ENCODE data around the gene NDUFB8.
"Not testable (repeated sequence)": the region's sequence is repeated elsewhere in the genome, so short reads cannot be mapped to it uniquely, and the experiment has no call there.

DNA sequence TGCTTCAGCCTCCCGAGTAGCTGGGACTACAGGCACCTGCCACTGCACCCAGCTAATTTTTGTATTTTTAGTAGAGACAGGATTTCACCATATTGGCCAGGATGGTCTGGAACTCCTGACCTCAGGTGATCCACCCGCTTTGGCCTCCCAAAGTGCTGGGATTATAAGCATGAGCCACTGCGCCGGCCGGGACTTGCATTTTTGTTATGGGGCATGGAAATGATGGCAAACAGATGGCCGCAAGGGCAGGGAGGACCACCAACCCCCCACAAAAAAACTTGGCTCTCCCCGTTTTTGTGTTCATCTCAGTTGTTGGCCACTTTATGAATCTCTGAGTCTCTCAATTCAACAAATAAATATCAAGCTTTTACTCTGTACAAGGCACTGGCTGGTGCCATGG is 45.5 kb upstream of the NDUFB8 start:
- TF ChIP-seq, protein P1, sequence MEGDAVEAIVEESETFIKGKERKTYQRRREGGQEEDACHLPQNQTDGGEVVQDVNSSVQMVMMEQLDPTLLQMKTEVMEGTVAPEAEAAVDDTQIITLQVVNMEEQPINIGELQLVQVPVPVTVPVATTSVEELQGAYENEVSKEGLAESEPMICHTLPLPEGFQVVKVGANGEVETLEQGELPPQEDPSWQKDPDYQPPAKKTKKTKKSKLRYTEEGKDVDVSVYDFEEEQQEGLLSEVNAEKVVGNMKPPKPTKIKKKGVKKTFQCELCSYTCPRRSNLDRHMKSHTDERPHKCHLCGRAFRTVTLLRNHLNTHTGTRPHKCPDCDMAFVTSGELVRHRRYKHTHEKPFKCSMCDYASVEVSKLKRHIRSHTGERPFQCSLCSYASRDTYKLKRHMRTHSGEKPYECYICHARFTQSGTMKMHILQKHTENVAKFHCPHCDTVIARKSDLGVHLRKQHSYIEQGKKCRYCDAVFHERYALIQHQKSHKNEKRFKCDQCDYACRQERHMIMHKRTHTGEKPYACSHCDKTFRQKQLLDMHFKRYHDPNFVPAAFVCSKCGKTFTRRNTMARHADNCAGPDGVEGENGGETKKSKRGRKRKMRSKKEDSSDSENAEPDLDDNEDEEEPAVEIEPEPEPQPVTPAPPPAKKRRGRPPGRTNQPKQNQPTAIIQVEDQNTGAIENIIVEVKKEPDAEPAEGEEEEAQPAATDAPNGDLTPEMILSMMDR (tag by site-specific recombination; IDR thresholded peaks at IDR 0.05) = not testable (repeated sequence)
- TF ChIP-seq YY1, ZNF146 (tag by site-specific recombination; IDR thresholded peaks at IDR 0.05): not testable (repeated sequence)
- TF ChIP-seq, protein P2, sequence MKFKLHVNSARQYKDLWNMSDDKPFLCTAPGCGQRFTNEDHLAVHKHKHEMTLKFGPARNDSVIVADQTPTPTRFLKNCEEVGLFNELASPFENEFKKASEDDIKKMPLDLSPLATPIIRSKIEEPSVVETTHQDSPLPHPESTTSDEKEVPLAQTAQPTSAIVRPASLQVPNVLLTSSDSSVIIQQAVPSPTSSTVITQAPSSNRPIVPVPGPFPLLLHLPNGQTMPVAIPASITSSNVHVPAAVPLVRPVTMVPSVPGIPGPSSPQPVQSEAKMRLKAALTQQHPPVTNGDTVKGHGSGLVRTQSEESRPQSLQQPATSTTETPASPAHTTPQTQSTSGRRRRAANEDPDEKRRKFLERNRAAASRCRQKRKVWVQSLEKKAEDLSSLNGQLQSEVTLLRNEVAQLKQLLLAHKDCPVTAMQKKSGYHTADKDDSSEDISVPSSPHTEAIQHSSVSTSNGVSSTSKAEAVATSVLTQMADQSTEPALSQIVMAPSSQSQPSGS (tag by site-specific recombination; IDR thresholded peaks at IDR 0.05; ENCODE audit: low read depth) = not testable (repeated sequence)
- TF ChIP-seq, protein P3, sequence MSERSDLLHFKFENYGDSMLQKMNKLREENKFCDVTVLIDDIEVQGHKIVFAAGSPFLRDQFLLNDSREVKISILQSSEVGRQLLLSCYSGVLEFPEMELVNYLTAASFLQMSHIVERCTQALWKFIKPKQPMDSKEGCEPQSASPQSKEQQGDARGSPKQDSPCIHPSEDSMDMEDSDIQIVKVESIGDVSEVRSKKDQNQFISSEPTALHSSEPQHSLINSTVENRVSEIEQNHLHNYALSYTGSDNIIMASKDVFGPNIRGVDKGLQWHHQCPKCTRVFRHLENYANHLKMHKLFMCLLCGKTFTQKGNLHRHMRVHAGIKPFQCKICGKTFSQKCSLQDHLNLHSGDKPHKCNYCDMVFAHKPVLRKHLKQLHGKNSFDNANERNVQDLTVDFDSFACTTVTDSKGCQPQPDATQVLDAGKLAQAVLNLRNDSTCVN (tag by site-specific recombination; optimal IDR thresholded peaks at IDR 0.05) = not testable (repeated sequence)
